IMR-90 (cell line): ENCODE data around the gene SREBF2.

Source experiments
- BHLHE40 ChIP-seq: fragments of 150-350 bp; IDR thresholded peaks from 2 replicates; pipeline ENCODE4 v1.6.1; 2016; ENCODE audit warnings: mild to moderate bottlenecking, low read depth, low read length
- MAFK ChIP-seq: IDR thresholded peaks from 2 replicates; pipeline ENCODE4 v1.6.1; 2012; ENCODE audit warnings: low read depth, low read length, improper control_type of control experiment
- MAZ ChIP-seq: IDR thresholded peaks from 2 replicates; pipeline ENCODE4 v1.6.1; 2012; ENCODE audit warnings: low read depth, mild to moderate bottlenecking, low read length, improper control_type of control experiment, moderate library complexity, borderline replicate concordance
- POLR2A ChIP-seq: IDR thresholded peaks from 2 replicates; pipeline ENCODE4 v1.6.1; 2012; ENCODE audit warnings: mild to moderate bottlenecking, low read depth, low read length
- SMC3 ChIP-seq: fragments of 150-350 bp; IDR thresholded peaks from 2 replicates; pipeline ENCODE4 v1.6.1; 2016; ENCODE audit warnings: low read depth, mild to moderate bottlenecking, antibody characterized with exemption, low read length, moderate library complexity
- USF2 ChIP-seq: fragments of 150-350 bp; IDR thresholded peaks from 2 replicates; pipeline ENCODE4 v1.6.1; 2017; ENCODE audit warnings: mild to moderate bottlenecking, antibody characterized with exemption, low read length, low read depth
- TF ChIP-seq, protein P1 (sequence below): conservative IDR thresholded peaks from 2 replicates; pipeline ENCODE4 v1.5.1; 2012; ENCODE audit warnings: mild to moderate bottlenecking, low read depth, low read length, improper control_type of control experiment

DNA sequence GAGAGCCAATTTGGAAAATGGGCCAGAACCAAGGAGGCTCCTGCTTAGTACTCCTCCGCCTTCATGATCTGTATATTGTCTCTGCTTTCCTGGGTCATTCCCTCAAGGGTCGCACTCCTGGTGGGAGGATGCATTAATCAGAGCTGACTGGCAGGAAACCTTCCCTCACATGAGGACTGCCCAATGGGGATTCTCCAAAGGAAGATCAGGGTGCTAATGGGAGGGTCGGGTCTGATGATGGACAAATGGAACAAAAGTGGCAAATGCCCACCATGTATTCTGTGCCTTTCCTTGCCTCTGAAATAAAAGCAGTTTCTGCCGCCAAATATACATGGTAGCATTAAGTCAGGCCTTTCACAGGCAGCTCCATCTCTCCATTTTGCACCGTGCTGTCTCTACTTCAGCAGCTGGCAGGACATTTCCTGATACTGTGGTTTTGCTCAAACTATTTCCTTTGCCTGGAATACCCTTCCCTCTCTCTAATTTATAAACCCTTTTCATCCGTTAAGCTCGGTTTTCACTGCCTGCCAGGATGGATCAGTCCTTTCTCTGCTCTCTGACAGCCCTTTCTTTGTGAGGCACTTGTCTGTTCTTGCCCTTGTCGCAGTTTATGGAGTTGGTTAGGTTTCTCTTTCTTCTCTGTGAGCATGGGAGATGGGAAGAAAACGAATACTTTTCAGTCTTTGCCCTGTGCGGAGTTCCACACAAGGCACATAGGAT, 13.5 kb downstream of the SREBF2 start:
- TF ChIP-seq, protein P1, sequence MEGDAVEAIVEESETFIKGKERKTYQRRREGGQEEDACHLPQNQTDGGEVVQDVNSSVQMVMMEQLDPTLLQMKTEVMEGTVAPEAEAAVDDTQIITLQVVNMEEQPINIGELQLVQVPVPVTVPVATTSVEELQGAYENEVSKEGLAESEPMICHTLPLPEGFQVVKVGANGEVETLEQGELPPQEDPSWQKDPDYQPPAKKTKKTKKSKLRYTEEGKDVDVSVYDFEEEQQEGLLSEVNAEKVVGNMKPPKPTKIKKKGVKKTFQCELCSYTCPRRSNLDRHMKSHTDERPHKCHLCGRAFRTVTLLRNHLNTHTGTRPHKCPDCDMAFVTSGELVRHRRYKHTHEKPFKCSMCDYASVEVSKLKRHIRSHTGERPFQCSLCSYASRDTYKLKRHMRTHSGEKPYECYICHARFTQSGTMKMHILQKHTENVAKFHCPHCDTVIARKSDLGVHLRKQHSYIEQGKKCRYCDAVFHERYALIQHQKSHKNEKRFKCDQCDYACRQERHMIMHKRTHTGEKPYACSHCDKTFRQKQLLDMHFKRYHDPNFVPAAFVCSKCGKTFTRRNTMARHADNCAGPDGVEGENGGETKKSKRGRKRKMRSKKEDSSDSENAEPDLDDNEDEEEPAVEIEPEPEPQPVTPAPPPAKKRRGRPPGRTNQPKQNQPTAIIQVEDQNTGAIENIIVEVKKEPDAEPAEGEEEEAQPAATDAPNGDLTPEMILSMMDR = no peak
- TF ChIP-seq MAFK (no peak), POLR2A (no peak), BHLHE40 (no peak), SMC3 (no peak), MAZ (no peak), USF2 (no peak)
